ENCODE data around the gene MTMR3.

- TF ChIP-seq CTCF (IDR thresholded peaks at IDR 0.05) (no peak), POLR2A (IDR thresholded peaks at IDR 0.05) (no peak)
Observed at GRCh38 chr22:29988719-29989118, 105.7 kb downstream of the MTMR3 start.

All from right lobe of liver (tissue), 4 donors.